Right hindlimb (tissue), 1 donor: ENCODE measurements around the gene PEX7.
"Not testable (repeated sequence)": the region's sequence is repeated elsewhere in the genome, so short reads cannot be mapped to it uniquely, and the experiment has no call there.

Experiments used
- DNase-seq: peaks from one replicate; pipeline ENCODE4 v3.0.0-alpha.2; 2018

PEX7 gene

GRCh38 chr6:136914947-136915346 lies 92.6 kb downstream of the PEX7 start:
- DNase-seq = no peak

- no peak for DNase-seq
These were observed 96.3 kb downstream of the PEX7 start for GRCh38 chr6:136918706-136919105.

GRCh38 chr6:136920216-136920615 lies 97.8 kb downstream of the PEX7 start:
- no peak for DNase-seq

GRCh38 chr6:136920671-136921380 lies 98.4 kb downstream of the PEX7 start:
- DNase-seq = peak; percentile 22

GRCh38 chr6:136921381-136921935 lies 99.1 kb downstream of the PEX7 start:
- DNase-seq = peak; percentile 41

- peak; percentile 26 for DNase-seq
These were observed 99.7 kb downstream of the PEX7 start, which contains the start of gene SLC35D3 for GRCh38 chr6:136921936-136922684. Gene SLC35D3, plus strand, starts transcription at chr6:136922301. Its CDS starts 128 bp downstream, at chr6:136922429.

GRCh38 chr6:136922685-136923006 lies 100.3 kb downstream of the PEX7 start:
- DNase-seq = no peak

GRCh38 chr6:136923116-136923953 lies 100.9 kb downstream of the PEX7 start:
- peak; percentile 21 for DNase-seq

- no peak for DNase-seq
These were observed 101.7 kb downstream of the PEX7 start for GRCh38 chr6:136923954-136924673.

- DNase-seq = no peak
These were observed 104.0 kb downstream of the PEX7 start for GRCh38 chr6:136926383-136926782.

GRCh38 chr6:136927292-136927691 lies 104.9 kb downstream of the PEX7 start:
- DNase-seq = no peak

- DNase-seq = no peak
These were observed 108.1 kb downstream of the PEX7 start for GRCh38 chr6:136930528-136930927.

GRCh38 chr6:136932599-136932998 lies 110.2 kb downstream of the PEX7 start:
- no peak for DNase-seq

- no peak for DNase-seq
These were observed 122.7 kb downstream of the PEX7 start for GRCh38 chr6:136945072-136945471.

GRCh38 chr6:136945711-136946121 lies 123.3 kb downstream of the PEX7 start:
- DNase-seq = no peak

GRCh38 chr6:136947037-136947436 lies 124.6 kb downstream of the PEX7 start:
- DNase-seq = no peak

GRCh38 chr6:136949957-136950356 lies 127.6 kb downstream of the PEX7 start:
- DNase-seq = not testable (repeated sequence)

- no peak for DNase-seq
These were observed 128.2 kb downstream of the PEX7 start for GRCh38 chr6:136950436-136951126.

- no peak for DNase-seq
These were observed 130.4 kb downstream of the PEX7 start for GRCh38 chr6:136952714-136953260.

- DNase-seq = no peak
These were observed 132.7 kb downstream of the PEX7 start for GRCh38 chr6:136955123-136955522.
